ENCODE measurements around the gene AOPEP.
"Not testable (repeated sequence)": the region's sequence is repeated elsewhere in the genome, so short reads cannot be mapped to it uniquely, and the experiment has no call there.

Gene AOPEP

GRCh38 chr9:94819161-94819687 is 92.7 kb downstream of the AOPEP start:
- DNase-seq: no peak

GRCh38 chr9:94821098-94821887 is 94.8 kb downstream of the AOPEP start:
- no peak for DNase-seq

- DNase-seq: no peak
These were observed 95.8 kb downstream of the AOPEP start for GRCh38 chr9:94822273-94822672.

GRCh38 chr9:94823710-94824109 is 97.2 kb downstream of the AOPEP start:
- no peak for DNase-seq

- no peak for DNase-seq
These were observed 97.9 kb downstream of the AOPEP start for GRCh38 chr9:94824411-94824810.

GRCh38 chr9:94824913-94825610 is 98.6 kb downstream of the AOPEP start:
- no peak for DNase-seq

GRCh38 chr9:94825611-94825958 is 99.1 kb downstream of the AOPEP start:
- DNase-seq: no peak

- DNase-seq: peak in 1 of 14 donors; percentile 40
These were observed 99.5 kb downstream of the AOPEP start for GRCh38 chr9:94826044-94826443.

GRCh38 chr9:94826644-94827410 is 100.3 kb downstream of the AOPEP start:
- DNase-seq: no peak

- no peak for DNase-seq
These were observed 101.2 kb downstream of the AOPEP start for GRCh38 chr9:94827584-94828304.

GRCh38 chr9:94829380-94830070 is 103.0 kb downstream of the AOPEP start:
- DNase-seq: no peak

- not testable (repeated sequence) for DNase-seq
These were observed 103.6 kb downstream of the AOPEP start for GRCh38 chr9:94830071-94830604.

- no peak for DNase-seq
These were observed 107.3 kb downstream of the AOPEP start for GRCh38 chr9:94833802-94834201.

- no peak for DNase-seq
These were observed 110.9 kb downstream of the AOPEP start for GRCh38 chr9:94837404-94837803.

GRCh38 chr9:94839398-94839797 is 112.9 kb downstream of the AOPEP start:
- DNase-seq: no peak

GRCh38 chr9:94840738-94841137 is 114.2 kb downstream of the AOPEP start:
- no peak for DNase-seq

- DNase-seq: no peak
These were observed 116.6 kb downstream of the AOPEP start for GRCh38 chr9:94843134-94843533.

GRCh38 chr9:94846739-94847138 is 120.2 kb downstream of the AOPEP start:
- DNase-seq: no peak

- no peak for DNase-seq
These were observed 121.0 kb downstream of the AOPEP start for GRCh38 chr9:94847486-94847885.

GRCh38 chr9:94848791-94849190 is 122.3 kb downstream of the AOPEP start:
- DNase-seq: not testable (repeated sequence)

Measured in C1 segment of cervical spinal cord (tissue), 14 donors.